ENCODE measurements around the gene CREBL2. TPM values are rescaled to one million over a fixed set of nuclear protein-coding genes. Genes with fewer than 3 reads are reported as not detected.

The CREBL2 gene
- total RNA-seq, 2 donors from 2014 or later: 22.7 to 27.4 TPM

GRCh38 chr12:12683136-12683697 lies 71.5 kb downstream of the CREBL2 start:
- DNase-seq (ENCODE audit: low spot score): no peak
- peaks cover 0 to 6% of the 10 kb centered on the region in 2 donors for H3K4me1 ChIP-seq
- no peaks in the 10 kb centered on the region for H3K36me3 ChIP-seq
- H3K9me3 ChIP-seq: no peaks in the 10 kb centered on the region
- no peak overlapping the region for H3K27ac ChIP-seq
- TF ChIP-seq CTCF (IDR thresholded peaks at IDR 0.05): no peak
- no peak overlapping the region for H3K4me3 ChIP-seq
- H3K27me3 ChIP-seq: no peaks in the 10 kb centered on the region

- Histone ChIP-seq H3K9me3 (no peaks in the 10 kb centered on the region), H3K27ac (no peak overlapping the region), H3K4me1 (peaks cover 0 to 6% of the 10 kb centered on the region in 2 donors), H3K36me3 (no peaks in the 10 kb centered on the region), H3K4me3 (no peak overlapping the region), H3K27me3 (no peaks in the 10 kb centered on the region)
- DNase-seq (ENCODE audit: low spot score): no peak
- TF ChIP-seq CTCF (IDR thresholded peaks at IDR 0.05): no peak
These were observed 72.0 kb downstream of the CREBL2 start for GRCh38 chr12:12683725-12684124.

- Histone ChIP-seq H3K4me3 (peak overlapping the region in 1 of 2 donors; percentile 3), H3K4me1 (peaks cover 0 to 6% of the 10 kb centered on the region in 2 donors), H3K27me3 (no peaks in the 10 kb centered on the region), H3K27ac (no peak overlapping the region), H3K9me3 (no peaks in the 10 kb centered on the region), H3K36me3 (no peaks in the 10 kb centered on the region)
- no peak for DNase-seq (ENCODE audit: low spot score)
- TF ChIP-seq CTCF (IDR thresholded peaks at IDR 0.05): no peak
These were observed 72.9 kb downstream of the CREBL2 start for GRCh38 chr12:12684375-12685106.

- Histone ChIP-seq H3K27ac (no peak overlapping the region), H3K27me3 (no peaks in the 10 kb centered on the region), H3K9me3 (no peaks in the 10 kb centered on the region), H3K4me3 (no peak overlapping the region), H3K36me3 (no peaks in the 10 kb centered on the region), H3K4me1 (peaks cover 0 to 6% of the 10 kb centered on the region in 2 donors)
- DNase-seq (ENCODE audit: low spot score): no peak
- TF ChIP-seq CTCF (IDR thresholded peaks at IDR 0.05): no peak
These were observed 73.6 kb downstream of the CREBL2 start for GRCh38 chr12:12685305-12685704.

- no peak for DNase-seq (ENCODE audit: low spot score)
- H3K4me3 ChIP-seq: no peak overlapping the region
- no peaks in the 10 kb centered on the region for H3K9me3 ChIP-seq
- H3K4me1 ChIP-seq: peaks cover 0 to 6% of the 10 kb centered on the region in 2 donors
- TF ChIP-seq CTCF (IDR thresholded peaks at IDR 0.05): no peak
- H3K36me3 ChIP-seq: no peaks in the 10 kb centered on the region
- H3K27ac ChIP-seq: no peak overlapping the region
- no peaks in the 10 kb centered on the region for H3K27me3 ChIP-seq
These were observed 74.8 kb downstream of the CREBL2 start for GRCh38 chr12:12686472-12686871.
